Mucosa of descending colon (tissue), 3 donors: Measurements from ENCODE around the gene MST1. TPM values are rescaled to one million over a fixed set of nuclear protein-coding genes. Genes with fewer than 3 reads are reported as not detected.

ENCODE experiments used
- ATAC-seq: fragments of 200-7000 bp; cut with Tn5 transposase; one replicate; pipeline ENCODE4 v1.9.1; 2020; ENCODE audit warnings: mild to moderate bottlenecking, moderate library complexity
- DNase-seq, 3 donors: peaks; one replicate each; pipeline ENCODE4 v3.0.0-alpha.2; 2020
- H3K36me3 ChIP-seq: fragments of 200-600 bp; one replicate; pipeline ENCODE4 v1.8.0; 2021; ENCODE audit warnings: low read depth, mild to moderate bottlenecking
- H3K4me1 ChIP-seq: fragments of 200-600 bp; one replicate; pipeline ENCODE4 v1.8.0; 2021; ENCODE audit warnings: low read depth, mild to moderate bottlenecking
- H3K4me3 ChIP-seq: fragments of 200-600 bp; one replicate; pipeline ENCODE4 v1.8.0; 2021; ENCODE audit warnings: mild to moderate bottlenecking
- H3K9me3 ChIP-seq: fragments of 200-600 bp; one replicate; pipeline ENCODE4 v1.8.0; 2021; ENCODE audit warnings: mild to moderate bottlenecking
- intact Hi-C, 2 donors: fragments of 100-400 bp; cut with DNase I in 1 of 2; cut with micrococcal nuclease in 1 of 2; formaldehyde crosslinking; loops; one replicate each; pipeline versions ENCODE4 v1.11.0 to v1.11.1; 2022; cut with DNase I, micrococcal nuclease
- total RNA-seq, 3 donors: library from RNA; stranded (reverse); fragmentation: NEBNext Ultra II Directional in 2 of 3; extraction: Animal tissue kit (Norgen Biotek cat#: 25700) in 2 of 3; gene quantifications; one replicate each; pipeline versions ENCODE4 v1.2.1 to v1.2.4, GENCODE V29; 2021 to 2023
- TF ChIP-seq, protein P1 (sequence below): fragments of 200-600 bp; IDR thresholded peaks from one replicate; pipeline ENCODE4 v1.8.0; 2022; ENCODE audit warnings: antibody characterized with exemption, mild to moderate bottlenecking
- donor health status: DM: no; HTN: no; CAD: no; lungs with moderate emphysema.
- donor health status: DM: no; HTN: no; CAD: no.
- donor health status: DM: no; HTN: yes; CAD: no.

MST1 gene
- total RNA-seq, 3 donors from 2014 or later: 16.8 to 55.9 (median 18.8) TPM

DNA sequence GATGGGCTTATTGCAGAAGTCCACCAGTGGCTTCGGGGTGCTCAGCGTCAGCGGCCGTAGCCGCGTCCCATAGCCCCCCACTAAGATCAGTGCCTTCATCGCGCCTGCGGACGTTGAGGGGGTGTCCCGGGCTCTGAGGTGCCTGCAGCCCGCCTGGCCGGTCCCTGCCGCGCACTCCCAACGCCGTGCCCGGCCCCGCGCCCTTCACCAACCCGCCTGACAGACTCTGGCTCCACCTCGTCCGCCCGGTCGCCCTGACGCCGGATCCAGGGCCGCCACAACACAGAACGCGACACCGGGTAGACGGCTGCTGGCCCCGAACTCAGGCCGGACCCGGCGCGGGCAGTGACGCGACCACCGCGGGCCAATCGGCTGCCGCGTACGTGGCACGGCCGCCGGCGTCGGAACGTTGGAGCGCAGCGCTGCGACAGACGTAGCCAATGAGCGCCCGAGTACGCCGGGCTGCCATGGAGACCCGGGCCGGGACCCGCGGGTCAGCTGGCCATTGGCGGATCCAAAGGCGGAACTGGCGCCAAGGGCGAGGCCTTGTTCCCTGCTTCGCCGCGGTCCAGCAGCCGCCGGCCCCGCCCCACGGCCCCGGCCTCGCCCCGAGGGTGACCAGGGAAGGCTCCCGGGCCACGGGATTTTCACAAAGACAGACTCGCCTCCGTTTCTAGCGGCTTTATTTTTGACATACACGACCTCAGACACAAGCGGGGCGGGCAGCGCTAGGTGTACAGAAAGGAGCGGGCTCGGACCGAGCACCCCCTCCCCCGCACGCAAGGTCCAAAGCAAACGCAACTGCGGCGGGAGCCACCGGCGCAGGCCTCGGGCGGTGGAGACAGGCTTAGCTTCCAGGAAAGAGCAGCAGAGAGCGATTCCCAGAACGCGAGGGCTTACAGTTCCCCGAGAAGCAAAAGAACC, 34.6 kb upstream of the MST1 start, which contains the start of gene GMPPB:
Gene GMPPB, minus strand, starts transcription at position 324 of the 924 bp plus-strand sequence. Its CDS starts 225 bp downstream, at position 99.
- ATAC-seq: peak; percentile 87
- H3K9me3 ChIP-seq: no peaks in the 10 kb centered on the region
- H3K36me3 ChIP-seq: peaks cover 5% of the 10 kb centered on the region
- intact Hi-C loops: no loop called here
- H3K4me3 ChIP-seq: peak within 1 kb of the TSS; percentile 96
- TF ChIP-seq, protein P1, sequence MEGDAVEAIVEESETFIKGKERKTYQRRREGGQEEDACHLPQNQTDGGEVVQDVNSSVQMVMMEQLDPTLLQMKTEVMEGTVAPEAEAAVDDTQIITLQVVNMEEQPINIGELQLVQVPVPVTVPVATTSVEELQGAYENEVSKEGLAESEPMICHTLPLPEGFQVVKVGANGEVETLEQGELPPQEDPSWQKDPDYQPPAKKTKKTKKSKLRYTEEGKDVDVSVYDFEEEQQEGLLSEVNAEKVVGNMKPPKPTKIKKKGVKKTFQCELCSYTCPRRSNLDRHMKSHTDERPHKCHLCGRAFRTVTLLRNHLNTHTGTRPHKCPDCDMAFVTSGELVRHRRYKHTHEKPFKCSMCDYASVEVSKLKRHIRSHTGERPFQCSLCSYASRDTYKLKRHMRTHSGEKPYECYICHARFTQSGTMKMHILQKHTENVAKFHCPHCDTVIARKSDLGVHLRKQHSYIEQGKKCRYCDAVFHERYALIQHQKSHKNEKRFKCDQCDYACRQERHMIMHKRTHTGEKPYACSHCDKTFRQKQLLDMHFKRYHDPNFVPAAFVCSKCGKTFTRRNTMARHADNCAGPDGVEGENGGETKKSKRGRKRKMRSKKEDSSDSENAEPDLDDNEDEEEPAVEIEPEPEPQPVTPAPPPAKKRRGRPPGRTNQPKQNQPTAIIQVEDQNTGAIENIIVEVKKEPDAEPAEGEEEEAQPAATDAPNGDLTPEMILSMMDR: no peak
- peaks cover 36% of the 10 kb centered on the region for H3K4me1 ChIP-seq
- peak; percentile 97 to 99 (median 98) for DNase-seq

DNA sequence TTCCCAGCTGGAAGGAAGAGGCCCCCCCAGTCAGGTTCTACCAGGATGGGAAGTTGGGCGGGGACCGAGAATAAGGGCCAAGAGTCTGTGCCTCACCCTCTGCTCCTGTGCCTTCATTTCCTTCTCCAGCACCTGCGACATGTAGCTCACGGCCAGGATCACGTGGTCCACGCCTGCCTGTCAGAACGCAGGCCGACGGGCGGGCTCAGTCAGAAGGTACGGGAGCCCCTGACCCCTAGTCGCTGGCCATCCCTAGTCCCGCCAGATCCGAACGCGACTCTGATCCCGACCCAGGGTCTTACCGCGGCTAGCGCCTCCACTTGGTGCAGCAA, 34.0 kb upstream of the MST1 start:
- peak; percentile 68 for ATAC-seq
- H3K9me3 ChIP-seq: no peaks in the 10 kb centered on the region
- DNase-seq: peak; percentile 88 to 93 (median 88)
- peak overlapping the region; percentile 96 for H3K4me3 ChIP-seq
- H3K36me3 ChIP-seq: peaks cover 5% of the 10 kb centered on the region
- intact Hi-C loops: no loop called here
- H3K4me1 ChIP-seq: peaks cover 43% of the 10 kb centered on the region
- TF ChIP-seq, protein P1: no peak

DNA sequence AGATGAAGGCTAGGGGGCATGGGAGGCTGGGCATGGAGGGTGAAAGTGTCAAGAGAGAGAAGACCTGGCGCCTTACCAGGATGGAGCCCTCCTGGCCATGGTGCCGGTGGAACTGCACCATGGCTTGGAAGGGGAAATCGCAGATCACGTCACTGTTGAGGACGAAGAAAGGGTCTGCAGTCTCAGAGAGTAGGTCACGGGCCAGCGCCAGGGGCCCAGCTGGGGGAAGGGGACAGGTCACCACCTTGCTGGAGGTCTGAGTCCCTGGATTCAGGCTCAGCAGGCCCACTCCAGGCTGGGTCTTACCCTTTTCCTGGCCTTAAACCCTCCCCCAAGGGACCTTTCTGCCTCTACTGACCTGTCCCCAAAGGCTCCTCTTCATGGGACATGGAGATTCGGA, 33.6 kb upstream of the MST1 start:
- peaks cover 44% of the 10 kb centered on the region for H3K4me1 ChIP-seq
- H3K9me3 ChIP-seq: no peaks in the 10 kb centered on the region
- ATAC-seq (no peak), DNase-seq (no peak)
- H3K36me3 ChIP-seq: peaks cover 5% of the 10 kb centered on the region
- H3K4me3 ChIP-seq: peak overlapping the region; percentile 96
- TF ChIP-seq, protein P1: no peak
- intact Hi-C loops: no loop called here

DNA sequence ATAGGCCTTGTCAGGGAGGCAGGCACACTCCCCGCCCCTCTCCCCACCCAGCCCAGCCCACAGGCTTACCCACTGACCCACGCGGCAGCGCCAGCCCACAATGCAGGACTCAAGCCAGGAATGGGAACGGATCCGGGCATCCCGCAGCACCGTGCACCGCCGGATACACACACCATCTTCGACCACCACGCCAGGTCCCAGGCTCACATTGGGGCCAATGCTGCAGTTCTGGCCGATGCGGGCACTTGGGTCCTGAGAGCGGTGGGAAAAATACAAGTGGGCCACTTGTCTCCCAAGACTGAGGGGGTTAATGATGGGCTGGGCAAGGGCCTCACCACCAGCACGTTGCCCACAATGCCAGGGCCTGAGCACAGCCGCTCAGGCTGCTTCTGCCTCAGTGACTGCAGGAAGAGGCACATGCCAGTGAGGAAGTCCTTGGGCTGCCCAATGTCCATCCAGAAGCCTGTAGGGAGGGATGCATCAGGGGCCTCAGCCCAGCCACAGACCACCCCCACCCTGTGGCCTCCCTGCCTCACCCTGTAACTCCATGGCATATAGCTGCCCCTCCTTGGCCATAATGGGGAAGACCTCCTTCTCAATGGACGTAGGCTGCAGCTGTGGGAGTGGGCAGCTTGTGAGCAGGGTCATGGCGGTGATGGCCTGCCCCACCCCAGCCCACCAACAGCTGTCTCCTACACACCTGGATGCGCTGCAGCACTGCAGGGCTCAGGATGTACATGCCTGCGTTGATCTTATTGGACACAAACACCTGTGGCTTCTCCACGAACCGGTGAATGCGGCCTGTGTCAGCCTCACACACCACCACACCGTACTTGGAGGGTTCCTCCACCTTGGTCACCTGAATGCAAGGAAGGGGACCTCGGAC, 32.9 kb upstream of the MST1 start:
- H3K4me3 ChIP-seq: no peak overlapping the region
- intact Hi-C loops: no loop called here
- peaks cover 44% of the 10 kb centered on the region for H3K4me1 ChIP-seq
- ATAC-seq (no peak), DNase-seq (peak in 1 of 3 donors; percentile 40)
- H3K9me3 ChIP-seq: no peaks in the 10 kb centered on the region
- TF ChIP-seq, protein P1: no peak
- H3K36me3 ChIP-seq: peaks cover 5% of the 10 kb centered on the region

DNA sequence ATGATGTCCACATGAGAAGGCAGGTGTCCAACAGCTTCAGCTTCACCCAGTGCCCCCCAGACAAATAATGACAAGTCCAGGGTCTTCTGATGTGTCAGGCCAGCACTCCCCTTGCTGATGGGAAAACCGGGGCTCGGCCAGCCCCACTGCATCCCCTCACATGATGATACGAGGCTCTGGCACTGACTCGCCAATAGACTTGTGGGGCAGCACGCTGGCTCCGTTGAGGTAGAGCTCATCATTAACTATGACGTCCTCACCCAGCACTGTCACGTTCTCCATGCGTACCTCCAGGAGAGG, 32.3 kb upstream of the MST1 start:
- DNase-seq (no peak), ATAC-seq (no peak)
- H3K9me3 ChIP-seq: no peaks in the 10 kb centered on the region
- H3K36me3 ChIP-seq: peaks cover 5% of the 10 kb centered on the region
- peaks cover 40% of the 10 kb centered on the region for H3K4me1 ChIP-seq
- TF ChIP-seq, protein P1: no peak
- no peak overlapping the region for H3K4me3 ChIP-seq
- intact Hi-C loops: no loop called here
